RWPE1 (cell line): ENCODE data around the gene PGLYRP4.

Source experiments
- CTCF ChIA-PET: fragments of 350-600 bp; sonication (Branson Sonifier 250); formaldehyde crosslinking; extraction: SDS; loops from one replicate; lab custom pipeline; 2021; lab: Yijun Ruan, JAX
- POLR2A ChIA-PET: fragments of 400-600 bp; formaldehyde crosslinking; extraction: SDS; loops from one replicate; lab custom pipeline; 2020; ENCODE audit warnings: antibody characterized with exemption; ENCODE audit not compliant: low non-redundant PET; lab: Yijun Ruan, JAX
- DNase-seq: peaks from one replicate; pipeline ENCODE4 v3.0.0; 2012; ENCODE audit warnings: low spot score
- H3K27ac ChIP-seq: fragments of 450-650 bp; 2 replicates; pipeline ENCODE4 v1.5.1; 2017
- CTCF ChIP-seq: fragments of 450-650 bp; conservative IDR thresholded peaks from 2 replicates; pipeline ENCODE4 v1.5.1; 2017; ENCODE audit warnings: low read depth, mild to moderate bottlenecking

Gene PGLYRP4

GRCh38 chr1:153370146-153370545 lies 21.5 kb upstream of the PGLYRP4 start:
- no peak for DNase-seq
- no peak for TF ChIP-seq CTCF
- no peak overlapping the region for H3K27ac ChIP-seq
- ChIA-PET POLR2A (no interaction called here), CTCF (no interaction called here)

GRCh38 chr1:153368495-153368894 lies 19.9 kb upstream of the PGLYRP4 start:
- POLR2A ChIA-PET, result no interaction called here
- TF ChIP-seq CTCF, result no peak
- CTCF ChIA-PET, result interaction anchor here (0.6 kb wide), 2 partner anchors 127 to 272 kb away, joined by 3 to 4 read pairs; no protein-coding TSS in a partner anchor
- H3K27ac ChIP-seq, result no peak overlapping the region
- DNase-seq, result no peak

- POLR2A ChIA-PET, result no interaction called here
- no peak for DNase-seq
- TF ChIP-seq CTCF, result no peak
- CTCF ChIA-PET, result interaction anchor here (0.7 kb wide), 1 partner anchor 12 kb away, joined by 3 read pairs; no protein-coding TSS in a partner anchor
- no peak overlapping the region for H3K27ac ChIP-seq
Measured at GRCh38 chr1:153367090-153367489, 18.4 kb upstream of the PGLYRP4 start.

- H3K27ac ChIP-seq, result no peak overlapping the region
- no peak for TF ChIP-seq CTCF
- ChIA-PET CTCF (no interaction called here), POLR2A (no interaction called here)
- DNase-seq, result no peak
Measured at GRCh38 chr1:153366261-153366660, 17.6 kb upstream of the PGLYRP4 start.

- no peak for TF ChIP-seq CTCF
- H3K27ac ChIP-seq, result peak overlapping the region; percentile 75
- CTCF ChIA-PET, result interaction anchor here (1.0 to 1.4 kb wide), 2 partner anchors 11 to 129 kb away, joined by 3 read pairs; no protein-coding TSS in a partner anchor
- no peak for DNase-seq
- POLR2A ChIA-PET, result no interaction called here
Measured at GRCh38 chr1:153365696-153366095, 17.1 kb upstream of the PGLYRP4 start.

GRCh38 chr1:153364766-153365666 lies 16.4 kb upstream of the PGLYRP4 start:
- peak; percentile 48 for DNase-seq
- peak overlapping the region; percentile 75 for H3K27ac ChIP-seq
- CTCF ChIA-PET, result interaction anchor here (1.0 to 1.4 kb wide), 2 partner anchors 10 to 129 kb away, joined by 3 read pairs; no protein-coding TSS in a partner anchor
- POLR2A ChIA-PET, result interaction anchor here (0.6 to 1.0 kb wide), 2 partner anchors 11 to 1413 kb away, joined by 4 to 9 read pairs; partner anchors contain the start of gene S100A12
- no peak for TF ChIP-seq CTCF
